WTC11 (cell line): ENCODE data around the gene USO1. TPM values are rescaled to one million over a fixed set of nuclear protein-coding genes. Genes with fewer than 3 reads are reported as not detected.
A peak's percentile ranks its signal among the peaks of the same experiment; 100 is the strongest.

Source experiments
- ATAC-seq: fragments of 200-7000 bp; cut with Tn5 transposase; 2 replicates; pipeline ENCODE4 v1.10.0; 2021; ENCODE audit warnings: mild to moderate bottlenecking, moderate library complexity
- CTCF ChIA-PET: fragments of 300-600 bp; sonication (Branson Sonifier 250); formaldehyde crosslinking; loops from one replicate; lab custom pipeline; 2021; ENCODE audit warnings: antibody characterized with exemption; lab: Charles Lee
- POLR2A ChIA-PET: fragments of 350-600 bp; sonication (Branson Sonifier 250); formaldehyde crosslinking; loops from one replicate; lab custom pipeline; 2021; ENCODE audit warnings: antibody characterized with exemption; lab: Charles Lee
- DNase-seq: peaks from one replicate; pipeline ENCODE4 v3.0.0; 2021; ENCODE audit warnings: low spot score
- H3K27ac Mint-ChIP-seq: 2 replicates; pipeline ENCODE4 v1.8.0; 2021; ENCODE audit warnings: mixed read lengths
- H3K27me3 Mint-ChIP-seq: 2 replicates; pipeline ENCODE4 v1.8.0; 2021; ENCODE audit warnings: low read depth, mild to moderate bottlenecking, moderate library complexity, mixed read lengths
- H3K36me3 Mint-ChIP-seq: 2 replicates; pipeline ENCODE4 v1.8.0; 2021; ENCODE audit warnings: mixed read lengths
- H3K4me1 Mint-ChIP-seq: 2 replicates; pipeline ENCODE4 v1.8.0; 2022; ENCODE audit warnings: mixed read lengths
- H3K4me3 Mint-ChIP-seq: 2 replicates; pipeline ENCODE4 v1.8.0; 2021; ENCODE audit warnings: mild to moderate bottlenecking, moderate library complexity, mixed read lengths
- H3K9me3 Mint-ChIP-seq: 2 replicates; pipeline ENCODE4 v1.8.0; 2021; ENCODE audit warnings: mixed read lengths
- CBFB ChIP-seq: sonication (generic); formaldehyde crosslinking; IDR thresholded peaks from 2 replicates; pipeline ENCODE4 v1.8.1; 2022; ENCODE audit warnings: mild to moderate bottlenecking, low read depth, missing genetic modification reagents
- CDX4 ChIP-seq: fragments of 250-450 bp; sonication (Bioruptor Pico); IDR thresholded peaks from 2 replicates; pipeline ENCODE4 v1.9.0; 2021; ENCODE audit warnings: moderate library complexity, mild to moderate bottlenecking, inconsistent platforms, borderline replicate concordance
- CREB1 ChIP-seq: sonication (generic); formaldehyde crosslinking; IDR thresholded peaks from 2 replicates; pipeline ENCODE4 v1.8.0; 2023; ENCODE audit warnings: mild to moderate bottlenecking, missing genetic modification reagents
- ELF4 ChIP-seq: sonication (generic); formaldehyde crosslinking; IDR thresholded peaks from 2 replicates; pipeline ENCODE4 v1.8.1; 2022; ENCODE audit warnings: low read depth, mild to moderate bottlenecking, moderate library complexity, missing genetic modification reagents
- HMGA2 ChIP-seq: fragments of 250-450 bp; sonication (Bioruptor Pico); IDR thresholded peaks from 2 replicates; pipeline ENCODE4 v1.4.0; 2021; ENCODE audit warnings: mild to moderate bottlenecking, moderate library complexity
- JUN ChIP-seq: sonication (generic); formaldehyde crosslinking; IDR thresholded peaks from 2 replicates; pipeline ENCODE4 v1.8.0; 2023; ENCODE audit warnings: mild to moderate bottlenecking, missing genetic modification reagents
- MAX ChIP-seq: sonication (generic); formaldehyde crosslinking; IDR thresholded peaks from 2 replicates; pipeline ENCODE4 v1.8.0; 2022; ENCODE audit warnings: mild to moderate bottlenecking, missing genetic modification reagents
- MYBL2 ChIP-seq: sonication (generic); formaldehyde crosslinking; IDR thresholded peaks from 2 replicates; pipeline ENCODE4 v1.8.1; 2023; ENCODE audit warnings: mild to moderate bottlenecking, moderate library complexity, missing genetic modification reagents
- PRRX2 ChIP-seq: fragments of 250-450 bp; sonication (Bioruptor Pico); IDR thresholded peaks from 2 replicates; pipeline ENCODE4 v1.8.0; 2021; ENCODE audit warnings: mild to moderate bottlenecking
- STAT6 ChIP-seq: sonication (generic); formaldehyde crosslinking; conservative IDR thresholded peaks from 2 replicates; pipeline ENCODE4 v1.8.1; 2023; ENCODE audit warnings: mild to moderate bottlenecking, low read depth, missing genetic modification reagents, moderate library complexity
- ZNF396 ChIP-seq: fragments of 250-450 bp; sonication (Bioruptor Pico); IDR thresholded peaks from 2 replicates; pipeline ENCODE4 v1.8.0; 2021; ENCODE audit warnings: mild to moderate bottlenecking, moderate library complexity, borderline replicate concordance
- ZNF416 ChIP-seq: fragments of 250-450 bp; sonication (Bioruptor Pico); IDR thresholded peaks from 2 replicates; pipeline ENCODE4 v1.9.0; 2021; ENCODE audit warnings: mild to moderate bottlenecking, inconsistent platforms
- total RNA-seq: library from RNA; stranded (reverse); gene quantifications from 3 replicates; pipeline ENCODE4 v1.2.3, GENCODE V29; 2021
- TF ChIP-seq, protein P1 (sequence below): sonication (generic); formaldehyde crosslinking; IDR thresholded peaks from 2 replicates; pipeline ENCODE4 v1.8.1; 2022; ENCODE audit warnings: missing genetic modification reagents, borderline replicate concordance
- TF ChIP-seq, protein P2 (sequence below): sonication (generic); formaldehyde crosslinking; IDR thresholded peaks from 2 replicates; pipeline ENCODE4 v1.8.1; 2023; ENCODE audit warnings: mild to moderate bottlenecking, moderate library complexity, missing genetic modification reagents
- TF ChIP-seq, protein P3 (sequence below): fragments of 250-450 bp; sonication (Bioruptor Pico); IDR thresholded peaks from 2 replicates; pipeline ENCODE4 v1.9.0; 2021; ENCODE audit warnings: mild to moderate bottlenecking
- TF ChIP-seq, protein P4 (sequence below): sonication (generic); formaldehyde crosslinking; IDR thresholded peaks from 2 replicates; pipeline ENCODE4 v1.8.1; 2023; ENCODE audit warnings: mild to moderate bottlenecking, missing genetic modification reagents
- TF ChIP-seq, protein P5 (sequence below): sonication (generic); formaldehyde crosslinking; IDR thresholded peaks from 2 replicates; pipeline ENCODE4 v1.8.1; 2023; ENCODE audit warnings: mild to moderate bottlenecking, missing genetic modification reagents, moderate library complexity

The USO1 gene
- total RNA-seq, 1 experiment from 2014 or later = 162 TPM

GRCh38 chr4:75679876-75680575, 44.4 kb upstream of the USO1 start:
- H3K36me3 Mint-ChIP-seq = peaks cover 8% of the 10 kb centered on the region
- no peaks in the 10 kb centered on the region for H3K9me3 Mint-ChIP-seq
- DNase-seq (no peak), ATAC-seq (no peak)
- TF ChIP-seq PRRX2 (no peak), ZNF416 (CRISPR knock-in tag) (no peak), ZNF396 (CRISPR knock-in tag) (no peak)
- H3K4me1 Mint-ChIP-seq = peaks cover 18% of the 10 kb centered on the region
- CTCF ChIA-PET = no interaction called here
- peak overlapping the region; percentile 49 for H3K27ac Mint-ChIP-seq
- POLR2A ChIA-PET = no interaction called here
- no peak overlapping the region for H3K4me3 Mint-ChIP-seq
- H3K27me3 Mint-ChIP-seq = no peaks in the 10 kb centered on the region

- ATAC-seq = 0 out of 2 replicates have a peak, but pooled peaks have one; percentile 24
- peaks cover 16% of the 10 kb centered on the region for H3K9me3 Mint-ChIP-seq
- no peaks in the 10 kb centered on the region for H3K4me1 Mint-ChIP-seq
- ChIA-PET CTCF (interaction anchor here (0.8 kb wide), 1 partner anchor 21 kb away, joined by 3 read pairs; no protein-coding TSS in a partner anchor), POLR2A (interaction anchor here (0.7 to 1.7 kb wide), 2 partner anchors 40 to 164 kb away, joined by 3 to 8 read pairs; partner anchors contain the start of gene USO1)
- DNase-seq = no peak
- H3K27ac Mint-ChIP-seq = peak overlapping the region; percentile 80; the same call in 1 of the 2 replicates
- TF ChIP-seq, protein P1, sequence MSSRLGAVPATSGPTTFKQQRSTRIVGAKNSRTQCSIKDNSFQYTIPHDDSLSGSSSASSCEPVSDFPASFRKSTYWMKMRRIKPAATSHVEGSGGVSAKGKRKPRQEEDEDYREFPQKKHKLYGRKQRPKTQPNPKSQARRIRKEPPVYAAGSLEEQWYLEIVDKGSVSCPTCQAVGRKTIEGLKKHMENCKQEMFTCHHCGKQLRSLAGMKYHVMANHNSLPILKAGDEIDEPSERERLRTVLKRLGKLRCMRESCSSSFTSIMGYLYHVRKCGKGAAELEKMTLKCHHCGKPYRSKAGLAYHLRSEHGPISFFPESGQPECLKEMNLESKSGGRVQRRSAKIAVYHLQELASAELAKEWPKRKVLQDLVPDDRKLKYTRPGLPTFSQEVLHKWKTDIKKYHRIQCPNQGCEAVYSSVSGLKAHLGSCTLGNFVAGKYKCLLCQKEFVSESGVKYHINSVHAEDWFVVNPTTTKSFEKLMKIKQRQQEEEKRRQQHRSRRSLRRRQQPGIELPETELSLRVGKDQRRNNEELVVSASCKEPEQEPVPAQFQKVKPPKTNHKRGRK (CRISPR knock-in tag) = no peak
- TF ChIP-seq CBFB = no peak
- TF ChIP-seq, all 79 proteins: peak for 0
- peaks cover 32% of the 10 kb centered on the region for H3K36me3 Mint-ChIP-seq
- no peak overlapping the region for H3K4me3 Mint-ChIP-seq
- H3K27me3 Mint-ChIP-seq = no peaks in the 10 kb centered on the region
These were observed 40.8 kb upstream of the USO1 start for GRCh38 chr4:75683482-75684155.

DNA sequence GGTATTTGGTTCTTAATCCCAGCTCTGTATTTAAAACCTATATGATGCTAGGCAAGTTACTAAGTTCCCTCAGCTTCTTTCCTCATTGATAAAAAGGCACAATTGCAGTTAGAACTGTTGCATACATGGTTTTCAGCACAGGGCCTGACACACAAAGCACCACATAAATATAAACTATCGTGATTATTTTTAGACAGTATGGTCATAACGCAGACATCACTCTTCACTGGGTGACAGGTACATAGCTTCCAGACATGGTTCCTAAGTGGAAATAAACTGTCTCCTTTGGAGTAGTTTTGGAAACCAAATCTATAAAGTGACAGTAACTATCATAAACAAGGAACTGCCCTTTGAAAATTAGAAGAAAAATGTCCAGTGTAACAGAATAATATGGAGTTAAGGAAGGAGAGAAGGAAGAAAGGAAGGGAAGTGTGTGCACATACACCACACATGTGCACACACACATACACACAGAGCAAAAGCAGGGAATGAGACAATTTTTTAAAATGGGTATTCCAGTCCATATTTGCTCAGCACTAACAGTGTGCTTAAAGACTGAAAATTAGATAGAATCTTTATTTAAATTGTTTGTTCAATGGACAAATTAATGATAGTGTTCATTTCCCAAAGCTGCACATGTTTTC, 38.7 kb upstream of the USO1 start:
- H3K9me3 Mint-ChIP-seq = peaks cover 18% of the 10 kb centered on the region
- CTCF ChIA-PET = no interaction called here
- no peak for DNase-seq
- H3K4me1 Mint-ChIP-seq = no peaks in the 10 kb centered on the region
- POLR2A ChIA-PET = no interaction called here
- H3K27ac Mint-ChIP-seq = no peak overlapping the region; the same call in 1 of the 2 replicates
- H3K36me3 Mint-ChIP-seq = peaks cover 44% of the 10 kb centered on the region
- ATAC-seq = no peak
- no peaks in the 10 kb centered on the region for H3K27me3 Mint-ChIP-seq
- no peak overlapping the region for H3K4me3 Mint-ChIP-seq
- TF ChIP-seq CREB1 (no peak), JUN (CRISPR knock-in tag) (no peak), CDX4 (CRISPR knock-in tag) (no peak), PRRX2 (no peak), MYBL2 (CRISPR knock-in tag) (no peak), ZNF396 (CRISPR knock-in tag) (no peak), HMGA2 (no peak), ELF4 (CRISPR knock-in tag) (no peak), MAX (CRISPR knock-in tag) (no peak), STAT6 (no peak)
- TF ChIP-seq, protein P2, sequence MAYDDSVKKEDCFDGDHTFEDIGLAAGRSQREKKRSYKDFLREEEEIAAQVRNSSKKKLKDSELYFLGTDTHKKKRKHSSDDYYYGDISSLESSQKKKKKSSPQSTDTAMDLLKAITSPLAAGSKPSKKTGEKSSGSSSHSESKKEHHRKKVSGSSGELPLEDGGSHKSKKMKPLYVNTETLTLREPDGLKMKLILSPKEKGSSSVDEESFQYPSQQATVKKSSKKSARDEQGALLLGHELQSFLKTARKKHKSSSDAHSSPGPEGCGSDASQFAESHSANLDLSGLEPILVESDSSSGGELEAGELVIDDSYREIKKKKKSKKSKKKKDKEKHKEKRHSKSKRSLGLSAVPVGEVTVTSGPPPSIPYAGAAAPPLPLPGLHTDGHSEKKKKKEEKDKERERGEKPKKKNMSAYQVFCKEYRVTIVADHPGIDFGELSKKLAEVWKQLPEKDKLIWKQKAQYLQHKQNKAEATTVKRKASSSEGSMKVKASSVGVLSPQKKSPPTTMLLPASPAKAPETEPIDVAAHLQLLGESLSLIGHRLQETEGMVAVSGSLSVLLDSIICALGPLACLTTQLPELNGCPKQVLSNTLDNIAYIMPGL (CRISPR knock-in tag) = no peak
- TF ChIP-seq, protein P3, sequence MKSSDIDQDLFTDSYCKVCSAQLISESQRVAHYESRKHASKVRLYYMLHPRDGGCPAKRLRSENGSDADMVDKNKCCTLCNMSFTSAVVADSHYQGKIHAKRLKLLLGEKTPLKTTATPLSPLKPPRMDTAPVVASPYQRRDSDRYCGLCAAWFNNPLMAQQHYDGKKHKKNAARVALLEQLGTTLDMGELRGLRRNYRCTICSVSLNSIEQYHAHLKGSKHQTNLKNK (CRISPR knock-in tag) = no peak
- TF ChIP-seq, protein P4, sequence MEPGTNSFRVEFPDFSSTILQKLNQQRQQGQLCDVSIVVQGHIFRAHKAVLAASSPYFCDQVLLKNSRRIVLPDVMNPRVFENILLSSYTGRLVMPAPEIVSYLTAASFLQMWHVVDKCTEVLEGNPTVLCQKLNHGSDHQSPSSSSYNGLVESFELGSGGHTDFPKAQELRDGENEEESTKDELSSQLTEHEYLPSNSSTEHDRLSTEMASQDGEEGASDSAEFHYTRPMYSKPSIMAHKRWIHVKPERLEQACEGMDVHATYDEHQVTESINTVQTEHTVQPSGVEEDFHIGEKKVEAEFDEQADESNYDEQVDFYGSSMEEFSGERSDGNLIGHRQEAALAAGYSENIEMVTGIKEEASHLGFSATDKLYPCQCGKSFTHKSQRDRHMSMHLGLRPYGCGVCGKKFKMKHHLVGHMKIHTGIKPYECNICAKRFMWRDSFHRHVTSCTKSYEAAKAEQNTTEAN (CRISPR knock-in tag) = no peak
- TF ChIP-seq, protein P5, sequence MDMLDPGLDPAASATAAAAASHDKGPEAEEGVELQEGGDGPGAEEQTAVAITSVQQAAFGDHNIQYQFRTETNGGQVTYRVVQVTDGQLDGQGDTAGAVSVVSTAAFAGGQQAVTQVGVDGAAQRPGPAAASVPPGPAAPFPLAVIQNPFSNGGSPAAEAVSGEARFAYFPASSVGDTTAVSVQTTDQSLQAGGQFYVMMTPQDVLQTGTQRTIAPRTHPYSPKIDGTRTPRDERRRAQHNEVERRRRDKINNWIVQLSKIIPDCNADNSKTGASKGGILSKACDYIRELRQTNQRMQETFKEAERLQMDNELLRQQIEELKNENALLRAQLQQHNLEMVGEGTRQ = no peak
